GM18499 (cell line): ENCODE results near the gene FAM78A.
"Not testable (repeated sequence)": the region's sequence is repeated elsewhere in the genome, so short reads cannot be mapped to it uniquely, and the experiment has no call there.

Experiments
- ATAC-seq: cut with Tn5 transposase; IDR thresholded peaks from one replicate; pipeline ENCODE4 v1.9.1; 2021; ENCODE audit warnings: moderate number of reproducible peaks; ENCODE audit not compliant: insufficient read depth, unreplicated experiment

FAM78A gene

DNA sequence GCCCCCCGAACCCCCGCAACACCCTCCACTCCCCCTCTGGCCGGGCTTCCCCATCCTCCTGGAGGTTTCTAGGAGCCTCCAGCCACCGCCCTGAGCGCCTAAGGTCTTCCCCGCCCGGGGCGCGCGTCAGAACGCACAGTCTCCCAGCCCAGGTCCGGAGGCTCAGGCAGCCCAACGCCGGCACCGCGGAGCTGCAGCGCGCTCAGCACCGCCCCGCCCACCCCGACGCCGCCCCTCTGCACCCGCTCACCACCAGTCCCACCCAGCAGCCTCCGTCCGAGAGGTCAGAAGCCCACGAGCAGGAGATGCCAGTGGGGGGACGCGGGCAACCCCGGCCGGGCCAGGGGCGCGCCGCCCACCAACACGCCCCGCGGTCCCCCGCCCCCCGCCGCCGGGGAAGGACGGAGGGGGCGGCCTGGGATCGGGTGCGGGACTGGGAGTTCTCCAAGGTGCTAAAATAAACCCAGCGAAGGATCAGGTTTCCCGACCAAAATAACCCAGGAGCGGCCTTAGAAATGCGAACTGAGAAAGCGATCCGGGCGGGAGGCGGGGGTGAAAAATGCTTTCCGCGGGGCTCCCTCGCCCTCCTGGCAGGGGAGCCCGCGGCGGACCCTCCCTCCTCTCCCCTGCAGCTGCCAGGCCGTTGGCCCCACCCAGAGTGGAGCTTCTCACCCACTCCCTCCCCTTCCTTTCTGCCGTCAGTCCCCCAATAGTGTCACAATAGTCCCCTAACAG, 6.5 kb upstream of the FAM78A start:
- ATAC-seq: no peak

DNA sequence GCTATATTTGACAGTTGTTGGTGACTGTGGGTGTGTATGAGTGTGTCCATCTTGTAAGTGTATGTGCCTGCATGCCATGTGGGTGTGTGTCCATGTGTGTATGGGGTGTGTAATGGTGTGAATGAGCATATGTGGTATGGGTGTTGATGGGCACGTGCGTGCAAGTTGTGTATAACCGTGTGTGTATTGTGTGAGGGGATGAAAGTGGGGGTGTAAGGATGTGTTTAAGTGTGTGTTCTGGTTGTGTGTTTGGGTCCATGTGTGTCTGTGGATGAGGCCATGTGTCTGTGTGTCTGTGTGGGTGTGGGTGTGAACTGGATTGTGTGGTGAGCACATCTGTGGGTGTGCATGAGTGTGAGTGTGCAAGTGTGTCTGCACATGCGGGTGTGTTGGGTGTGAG, 5.9 kb upstream of the FAM78A start:
- ATAC-seq: no peak

DNA sequence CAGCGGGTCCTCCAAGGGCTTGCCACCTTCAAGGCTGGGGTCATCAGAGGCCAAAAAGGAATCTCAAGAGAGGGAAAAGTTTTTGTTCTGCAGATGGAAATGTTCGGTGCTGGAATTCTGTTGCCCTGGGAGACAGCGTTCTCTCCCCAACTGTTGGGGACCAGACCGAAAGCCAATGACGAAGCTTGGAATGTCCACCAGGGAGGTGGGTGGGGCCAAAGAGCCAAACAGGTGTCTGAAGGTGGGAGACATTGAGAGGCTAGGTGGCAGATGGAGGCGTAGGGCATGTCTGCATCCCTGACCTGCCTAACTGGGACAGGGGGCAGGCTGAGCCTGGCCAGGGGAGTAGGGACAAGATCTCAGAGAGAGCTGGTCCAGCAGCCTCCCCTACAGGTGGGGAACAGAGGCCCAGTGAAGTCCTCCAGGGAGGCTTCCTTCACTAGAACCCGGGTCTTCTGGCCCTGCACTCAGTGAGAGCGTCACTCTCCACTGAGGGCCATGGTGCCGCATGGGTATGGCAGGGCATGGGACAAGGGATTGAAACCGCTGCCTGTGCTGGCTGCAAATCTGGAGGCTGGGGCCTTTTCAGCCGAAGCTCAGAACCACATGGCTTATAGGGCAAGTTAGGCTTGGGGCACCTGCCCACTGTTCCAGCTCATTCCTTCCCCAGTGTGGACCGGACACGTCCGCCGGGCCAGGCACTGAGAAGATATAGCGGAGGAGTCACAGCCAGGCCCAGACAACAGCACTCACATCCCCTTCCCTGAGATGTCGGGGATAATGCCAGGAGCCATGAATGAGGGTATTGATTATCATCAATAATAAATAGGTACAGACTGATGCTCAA, 5.0 kb upstream of the FAM78A start:
- ATAC-seq: no peak

DNA sequence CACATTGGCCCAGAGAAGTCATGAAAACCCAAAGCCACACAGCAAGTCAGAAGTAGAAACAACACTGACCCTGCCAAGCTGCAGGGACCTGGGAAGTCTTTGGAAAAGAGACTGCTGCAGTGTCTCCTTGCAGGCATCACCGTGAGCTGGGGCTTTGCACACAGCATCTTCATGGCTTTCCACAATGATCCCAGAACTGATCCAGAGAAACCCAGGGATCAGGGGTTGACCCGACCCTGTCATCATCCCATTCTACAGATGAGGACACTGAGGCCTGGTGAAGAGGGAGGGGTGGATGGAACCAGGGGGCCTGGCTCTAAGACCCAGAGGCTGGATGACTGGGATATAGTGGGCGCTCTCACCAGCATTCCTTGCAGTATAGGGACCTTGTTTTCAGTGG, 4.3 kb upstream of the FAM78A start:
- ATAC-seq: no peak

DNA sequence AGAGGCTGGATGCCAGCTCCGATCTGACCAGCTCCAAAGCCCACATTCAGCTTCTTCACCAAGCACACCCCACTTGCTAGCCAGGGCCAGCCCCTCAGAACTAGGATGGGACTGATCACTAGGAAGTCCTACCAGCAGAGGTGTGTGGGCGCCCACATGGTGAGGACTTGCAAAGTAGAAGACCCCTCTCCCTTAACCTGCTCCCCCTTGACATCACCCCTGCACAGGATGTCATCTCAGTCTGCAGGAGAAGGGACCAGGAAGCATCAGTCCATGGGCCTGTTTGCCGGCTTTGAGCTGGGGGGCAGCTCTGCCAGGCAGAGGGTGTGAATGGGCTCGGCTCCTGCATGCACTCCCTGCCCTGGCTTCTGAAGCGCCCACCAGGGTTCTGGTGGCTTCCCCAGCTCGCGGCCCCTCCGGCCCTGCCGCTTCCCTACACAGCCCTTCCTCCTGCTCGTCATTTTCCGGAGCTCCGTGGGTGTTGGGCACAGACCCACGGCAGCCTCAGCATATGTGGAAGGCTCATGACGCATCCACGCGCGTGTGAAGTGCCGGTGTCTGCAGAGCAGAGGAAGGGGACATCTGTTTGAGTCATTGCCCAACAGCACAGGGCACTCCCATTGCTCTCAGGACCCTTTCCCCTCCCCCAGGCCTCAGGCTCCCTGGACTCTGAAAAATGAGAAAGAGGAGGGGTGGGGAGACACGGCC, 3.7 kb upstream of the FAM78A start:
- ATAC-seq: no peak

DNA sequence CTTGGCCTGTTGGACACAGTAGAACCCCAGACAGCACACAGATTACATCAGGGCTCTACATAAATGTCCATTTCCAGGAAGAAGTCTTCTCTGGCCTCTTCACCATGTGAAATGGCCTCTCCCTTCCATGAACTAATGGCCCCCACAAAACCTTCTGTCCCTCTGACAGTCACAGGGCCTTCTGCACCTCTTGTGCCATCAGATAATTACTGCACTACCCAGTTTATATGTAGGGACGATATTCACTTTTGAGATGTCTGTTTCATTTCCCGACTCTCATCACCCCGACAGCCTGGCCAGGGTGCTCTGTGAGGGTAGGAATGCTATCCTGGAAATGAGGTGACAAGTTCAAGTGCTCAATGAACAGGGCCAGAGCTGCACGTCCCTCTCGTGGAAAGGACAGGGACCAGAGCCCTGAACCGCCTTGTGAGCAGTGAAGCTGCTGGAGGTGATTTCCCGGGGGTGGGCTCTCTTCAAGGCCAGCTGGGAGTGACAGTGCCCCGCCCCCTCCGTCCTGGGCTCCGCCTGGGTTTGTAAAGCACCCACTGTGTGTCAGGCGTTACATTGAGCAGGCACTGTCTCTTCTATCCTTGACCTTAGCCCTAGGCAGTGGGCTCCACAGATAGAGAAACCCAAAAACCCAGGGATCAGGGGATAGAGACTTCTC, 3.0 kb upstream of the FAM78A start:
- no peak for ATAC-seq

DNA sequence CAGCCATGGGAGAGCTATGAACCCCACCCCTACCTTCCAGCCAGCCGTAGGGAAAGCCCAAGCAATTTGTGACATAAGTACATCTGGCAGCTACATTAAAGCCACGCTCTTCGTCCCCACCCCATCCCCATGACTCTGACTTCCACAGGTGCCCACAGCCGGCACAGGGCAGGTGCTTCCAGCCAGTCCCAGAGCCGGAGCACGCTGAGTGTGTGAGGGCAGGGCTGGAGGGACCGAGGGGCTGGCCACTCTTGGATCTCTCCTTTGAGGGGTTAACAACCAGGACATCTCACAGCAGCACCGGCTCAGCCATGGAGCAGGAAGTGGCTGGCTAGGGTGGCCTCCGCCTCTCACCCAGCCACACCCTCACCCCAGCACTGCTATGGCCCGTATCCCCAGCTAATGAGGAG, 2.4 kb upstream of the FAM78A start:
- ATAC-seq: no peak

DNA sequence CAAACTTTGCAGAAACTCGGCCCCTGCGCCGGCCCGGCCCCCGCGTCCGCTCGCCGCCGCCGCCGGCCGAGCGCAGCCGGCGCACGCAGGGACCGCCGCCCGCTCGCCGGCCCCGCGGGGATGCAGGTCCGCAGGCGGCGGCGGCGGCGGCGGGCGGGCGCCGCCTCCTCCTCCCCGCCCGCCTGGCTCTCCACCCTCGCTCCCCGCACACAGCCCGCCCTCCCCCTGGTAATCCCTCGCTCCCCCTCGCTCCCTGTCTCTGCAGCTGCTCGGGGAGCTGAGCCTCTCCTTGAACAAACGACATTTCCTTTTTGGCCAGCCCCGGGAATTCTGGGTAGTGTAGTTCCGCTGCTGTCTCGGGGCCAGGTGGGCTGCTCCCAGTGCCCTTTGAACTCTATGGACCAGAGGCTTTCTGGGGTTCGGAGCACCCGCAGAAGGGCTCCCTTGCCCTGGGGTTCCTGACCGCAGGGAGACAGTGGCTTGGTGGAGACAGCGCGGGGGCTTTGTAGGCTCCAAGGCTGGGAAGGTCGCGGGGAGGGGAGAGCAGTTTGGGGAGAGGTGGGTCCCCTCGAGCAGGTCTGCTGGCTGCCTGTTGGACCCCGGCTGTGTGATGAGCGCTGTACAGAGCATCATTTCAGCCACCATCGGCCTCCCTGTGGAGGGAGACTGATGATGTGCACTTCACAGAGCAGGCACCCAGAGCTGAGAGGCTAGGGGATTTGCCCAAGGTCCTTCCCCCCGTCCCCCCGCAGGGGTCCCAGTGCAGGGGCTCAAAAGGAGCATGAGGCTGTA, 1.8 kb upstream of the FAM78A start:
- ATAC-seq: no peak

DNA sequence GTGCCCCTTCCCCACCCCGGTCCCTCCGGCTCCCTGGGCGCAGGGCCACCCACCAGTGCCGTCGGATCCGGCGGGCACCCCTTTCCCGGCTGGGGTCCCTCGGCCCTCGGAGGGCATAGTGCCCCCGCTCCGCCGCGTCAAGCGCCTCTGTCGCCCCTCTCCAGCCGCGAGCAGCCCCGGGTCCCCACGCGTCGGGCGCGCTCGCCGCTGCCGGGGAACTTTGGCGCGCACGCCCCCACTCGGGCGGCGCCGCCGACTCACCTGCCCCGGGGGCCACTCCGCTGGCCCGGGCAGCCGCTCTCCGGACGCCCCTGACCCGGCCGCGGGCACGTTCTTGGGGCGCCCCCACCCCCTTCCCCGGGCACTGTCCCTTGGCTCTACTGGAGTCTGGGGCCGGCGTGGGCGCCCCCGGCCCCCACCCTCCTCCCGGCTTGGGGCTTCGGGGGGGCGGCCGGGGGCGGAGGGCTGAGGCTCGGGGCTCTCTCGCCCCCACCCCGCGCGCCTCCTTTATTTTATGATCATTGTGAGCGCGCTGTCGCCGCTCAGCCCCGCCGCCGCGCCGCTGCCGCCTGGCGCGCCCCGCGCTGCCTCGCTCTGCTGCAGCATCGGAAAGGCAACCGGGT, 1.1 kb upstream of the FAM78A start:
- no peak for ATAC-seq

DNA sequence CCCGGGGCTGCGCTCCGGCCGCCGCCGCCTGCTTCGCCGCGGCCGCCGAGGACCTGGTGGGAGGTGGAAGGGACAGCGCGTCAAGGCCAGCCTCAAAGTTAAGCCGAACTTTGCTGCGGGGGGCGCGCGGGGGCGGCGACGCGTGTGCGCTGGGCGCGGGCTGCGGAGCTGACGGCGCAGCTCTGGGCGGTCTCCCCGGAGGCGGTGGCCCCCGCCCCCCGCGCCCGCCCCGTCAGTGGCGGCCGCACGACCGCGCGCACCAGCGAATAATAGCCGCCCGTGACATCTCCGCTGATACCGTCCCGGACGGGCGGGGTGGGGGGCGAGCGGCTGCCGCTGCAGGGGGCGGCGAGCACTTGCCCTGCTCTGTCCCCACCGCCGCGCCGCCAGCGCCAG, 579 bp upstream of the FAM78A start:
- no peak for ATAC-seq

DNA sequence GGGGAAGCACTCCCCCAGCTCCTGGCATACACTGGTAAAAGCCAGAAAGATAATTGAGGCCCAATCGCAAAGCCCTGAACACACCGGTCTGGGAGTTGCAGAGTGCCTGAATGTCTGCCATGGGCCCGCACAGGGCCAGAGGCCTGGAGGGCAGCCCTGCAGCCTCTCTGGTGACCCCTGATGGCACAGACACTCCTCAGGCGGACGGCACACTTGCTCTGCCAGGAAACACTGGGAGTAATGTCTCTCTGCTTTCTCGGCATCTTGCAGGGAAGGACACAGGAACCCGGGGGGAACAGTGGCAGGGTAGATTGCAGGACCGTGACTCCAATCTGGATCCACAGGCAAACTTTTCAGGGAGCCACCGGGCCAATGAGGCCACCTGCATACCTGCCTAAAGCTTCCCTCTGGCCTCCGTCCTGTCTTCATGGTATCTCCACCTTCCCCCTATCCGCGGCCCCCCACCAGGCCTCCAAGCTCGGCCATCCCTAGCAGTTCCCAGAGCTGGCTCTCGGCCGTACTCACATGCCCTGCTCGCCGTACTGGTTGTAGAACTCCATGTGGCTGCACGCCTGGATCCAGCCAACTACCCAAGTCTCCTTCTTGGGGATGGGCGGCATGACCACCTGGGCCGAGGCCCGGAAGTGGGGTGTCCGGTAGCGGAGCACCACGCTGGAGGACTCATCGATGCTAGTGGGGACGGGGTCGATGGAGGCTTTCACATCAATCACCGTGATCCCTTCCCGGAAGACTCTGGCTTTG, 797 bp downstream of the FAM78A start:
- ATAC-seq: no peak

DNA sequence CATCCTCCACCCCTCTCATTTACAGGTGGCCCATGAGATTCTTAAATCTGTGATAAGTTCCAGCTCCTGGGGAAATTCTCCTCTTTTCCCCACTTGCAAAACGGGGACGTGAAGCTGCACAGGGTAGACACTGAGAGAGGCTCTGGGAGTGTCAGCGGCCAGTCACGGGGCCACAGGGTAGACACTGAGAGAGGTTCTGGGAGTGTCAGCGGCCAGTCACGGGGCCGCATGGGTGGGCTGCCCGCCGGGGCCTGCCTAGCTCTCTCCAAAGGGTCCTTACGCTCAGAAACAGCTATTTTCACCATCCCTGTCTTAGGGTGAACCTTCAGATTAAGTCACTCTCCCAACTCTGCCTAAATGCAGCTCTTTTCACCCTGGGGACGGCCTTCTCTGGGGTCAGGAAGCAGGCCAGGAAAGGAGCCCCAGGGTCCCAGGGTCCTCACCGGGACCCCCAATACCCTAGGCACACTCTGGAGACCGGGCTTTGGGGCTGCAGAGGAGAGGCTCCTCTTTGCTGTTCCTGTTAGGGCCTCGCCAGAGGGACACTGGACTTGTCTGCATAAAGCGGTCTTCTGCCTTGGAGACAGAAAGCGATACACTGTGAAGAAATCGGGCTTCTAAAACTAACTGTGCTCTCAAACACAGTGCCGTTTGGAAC, 1.5 kb downstream of the FAM78A start:
- no peak for ATAC-seq

DNA sequence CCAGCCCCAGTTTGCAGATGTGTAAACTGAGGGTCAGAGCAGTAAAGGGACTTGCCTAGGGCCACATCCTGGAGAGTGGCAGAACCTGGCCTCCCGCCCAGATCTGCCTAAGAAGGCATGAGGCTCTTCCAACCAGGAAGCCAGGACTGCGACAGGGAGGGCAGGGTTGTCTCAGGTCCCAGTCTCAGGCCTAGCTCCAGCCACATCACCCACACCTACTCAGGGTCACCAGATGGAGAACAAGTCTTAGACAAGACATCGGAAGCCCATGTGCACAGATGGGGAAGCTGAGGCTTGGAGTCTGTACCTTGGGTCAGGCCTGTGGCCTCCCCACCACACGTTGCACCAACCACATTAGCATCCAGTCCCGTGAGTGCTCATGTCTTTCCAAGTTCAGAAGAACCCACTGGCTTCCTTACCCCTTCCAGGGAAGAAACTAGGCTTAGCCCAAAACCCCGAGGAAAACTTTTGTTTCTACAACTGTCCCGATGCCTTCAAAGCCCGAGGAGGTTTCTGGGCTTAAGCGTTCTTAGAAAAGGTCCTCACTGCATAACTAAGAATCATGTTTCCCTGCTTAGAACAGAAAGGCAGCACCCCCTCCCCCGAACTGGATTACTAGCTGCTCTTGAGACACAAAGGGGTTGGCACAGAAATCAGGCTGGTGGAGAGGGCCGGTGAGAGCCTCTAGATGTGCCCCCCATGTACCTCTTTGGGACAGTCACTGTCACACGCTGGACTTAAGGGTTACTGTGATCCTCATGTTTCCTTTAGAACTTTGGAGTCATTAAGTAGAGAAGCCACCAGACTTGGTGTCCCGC, 2.2 kb downstream of the FAM78A start:
- no peak for ATAC-seq

DNA sequence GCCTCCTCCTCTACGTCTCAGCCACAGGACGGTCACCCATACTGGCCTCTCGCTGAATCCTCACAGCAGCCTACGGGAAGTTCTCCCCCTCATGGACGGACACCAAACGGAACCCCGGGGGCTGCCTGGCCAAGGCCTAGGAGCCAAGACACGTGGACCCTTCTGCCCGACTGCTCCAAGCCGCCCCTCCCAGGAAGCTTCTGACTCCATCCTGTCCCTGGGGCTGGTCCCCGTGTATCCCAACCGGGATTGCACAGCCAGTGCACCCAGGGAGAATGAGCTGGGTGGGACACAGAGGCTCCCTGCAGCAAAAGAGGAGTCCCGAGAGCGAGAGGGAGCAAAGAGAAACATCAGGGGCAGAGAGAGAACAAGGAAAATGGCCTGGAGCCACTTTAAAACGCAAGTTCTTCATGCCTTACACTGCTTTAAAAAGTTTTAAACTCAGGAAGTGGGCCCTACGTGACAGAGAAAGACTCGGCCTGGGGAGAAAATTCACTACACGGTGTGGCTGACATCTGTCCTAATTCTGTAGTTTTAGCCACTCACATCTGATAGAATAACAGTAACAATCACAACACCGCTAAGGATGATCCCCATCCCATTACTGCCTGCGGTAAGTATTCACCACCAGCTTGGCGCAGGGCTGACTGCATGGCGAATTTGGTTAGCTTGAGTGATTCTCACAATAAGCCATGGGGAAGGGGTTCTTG, 3.0 kb downstream of the FAM78A start:
- no peak for ATAC-seq

DNA sequence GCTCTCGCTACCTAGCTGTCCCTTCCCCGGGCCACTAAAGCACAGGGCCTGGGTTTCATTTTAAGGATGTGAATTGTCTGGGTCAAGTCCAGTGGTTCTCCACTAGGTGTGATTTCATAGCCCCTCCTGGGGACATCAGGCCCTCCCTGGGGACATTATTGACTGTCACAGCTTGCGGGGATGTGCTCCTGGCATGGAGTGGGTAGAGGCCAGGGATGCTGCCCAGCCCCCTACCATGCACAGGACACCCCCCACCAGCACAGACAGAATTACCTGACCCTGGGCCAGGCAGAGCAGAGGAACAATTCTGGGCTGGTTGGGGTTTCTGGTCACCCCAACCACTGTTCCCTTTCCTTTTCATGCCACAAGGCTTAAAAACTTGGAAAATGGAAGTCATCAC, 4.1 kb downstream of the FAM78A start:
- ATAC-seq: no peak

DNA sequence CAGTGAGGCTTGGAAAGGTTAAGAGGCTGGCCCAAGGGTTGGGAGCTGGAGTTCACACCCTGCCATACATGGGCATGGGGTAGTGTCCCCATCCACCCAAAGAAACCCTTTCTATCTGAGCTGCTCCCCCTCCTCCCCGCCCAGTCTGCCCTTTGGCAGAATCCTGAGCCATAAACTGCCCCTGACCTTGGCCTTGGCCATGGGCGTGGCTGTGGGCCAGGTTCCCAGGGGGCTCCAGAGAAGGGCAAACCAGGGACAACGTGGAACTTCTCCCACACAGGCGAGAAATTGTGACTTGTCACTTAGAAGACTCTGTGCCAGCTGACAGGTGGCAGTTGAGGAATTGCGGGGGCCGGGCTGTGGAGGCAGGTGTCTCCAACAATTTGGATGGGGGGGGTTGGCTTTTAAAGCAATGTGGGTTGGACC, 4.8 kb downstream of the FAM78A start:
- ATAC-seq: no peak

DNA sequence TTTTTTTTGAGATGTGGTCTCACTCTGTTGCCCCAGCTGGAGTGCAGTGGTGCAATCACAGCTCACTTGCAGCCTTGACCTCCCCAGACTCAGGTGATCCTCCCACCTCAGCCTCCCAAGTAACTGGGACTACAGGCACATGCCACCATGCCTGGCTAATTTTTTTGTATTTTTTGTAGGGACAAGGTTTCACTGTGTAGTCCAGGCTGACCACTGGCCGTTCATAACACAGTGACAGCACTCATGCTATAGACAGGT, 5.4 kb downstream of the FAM78A start:
- not testable (repeated sequence) for ATAC-seq
